B cell (primary cell): Measurements from ENCODE around the gene NUP155. TPM values are rescaled to one million over a fixed set of nuclear protein-coding genes. Genes with fewer than 3 reads are reported as not detected.

Source experiments
- ATAC-seq: fragments of 200-7000 bp; cut with Tn5 transposase; one replicate; pipeline ENCODE4 v1.10.0; 2021; ENCODE audit warnings: low read depth, mild to moderate bottlenecking, moderate number of reproducible peaks, moderate library complexity
- CTCF ChIA-PET: fragments of 350-600 bp; sonication (Branson Sonifier 250); formaldehyde crosslinking; loops from one replicate; lab custom pipeline; 2021; ENCODE audit warnings: antibody characterized with exemption, inconsistent platforms; lab: Charles Lee
- POLR2A ChIA-PET: fragments of 350-600 bp; sonication (Branson Sonifier 250); formaldehyde crosslinking; loops from one replicate; lab custom pipeline; 2021; ENCODE audit warnings: antibody characterized with exemption; lab: Charles Lee
- DNase-seq: peaks from one replicate; pipeline ENCODE4 v3.0.0; 2013
- H2AFZ ChIP-seq: 2 replicates; pipeline ENCODE4 v1.6.1; 2012; ENCODE audit warnings: mild to moderate bottlenecking, low read depth, low read length; ENCODE audit not compliant: insufficient read depth, poor library complexity, severe bottlenecking
- H3K27ac ChIP-seq, 2 donors: 1 replicate in 1 of 2; 2 replicates in 1 of 2; pipeline ENCODE4 v1.5.1; 2012 to 2013; ENCODE audit warnings: low read length in 2 of 2, mild to moderate bottlenecking in 2 of 2, moderate library complexity in 1 of 2
- H3K27me3 ChIP-seq, 4 experiments: fragments of 200-600 bp in 1 of 4; sonication (generic) in 1 of 4; replicated peaks in 1 of 4; 1 replicate in 2 of 4; 2 replicates in 2 of 4; pipeline versions ENCODE4 v1.6.1 to v1.7.0; 2013 to 2016; ENCODE audit warnings: low read length in 3 of 4, mild to moderate bottlenecking in 2 of 4, mixed read lengths in 1 of 4, moderate library complexity in 1 of 4; ENCODE audit not compliant: insufficient read depth in 4 of 4, control insufficient read depth in 3 of 4; ENCODE audit errors: control extremely low read depth in 1 of 4
- H3K36me3 ChIP-seq, 2 experiments: replicated peaks in 1 of 2; 1 replicate in 1 of 2; 2 replicates in 1 of 2; pipeline versions ENCODE4 v1.6.1 to v1.7.1; 2013; ENCODE audit warnings: low read length in 1 of 2; ENCODE audit not compliant: insufficient read depth in 2 of 2, control insufficient read depth in 1 of 2; ENCODE audit errors: control extremely low read depth in 1 of 2, extremely low read depth in 1 of 2
- H3K4me1 ChIP-seq, 2 donors: fragments of 200-600 bp in 1 of 2; sonication (generic) in 1 of 2; 1 replicate in 1 of 2; 2 replicates in 1 of 2; pipeline versions ENCODE4 v1.5.1 to v1.6.1; 2013 to 2017; ENCODE audit warnings: low read length in 2 of 2; ENCODE audit not compliant: control insufficient read depth in 2 of 2, insufficient read depth in 2 of 2
- H3K4me2 ChIP-seq: replicated peaks from 2 replicates; pipeline ENCODE3; 2012; ENCODE audit warnings: mild to moderate bottlenecking, low read depth, low read length; ENCODE audit not compliant: poor library complexity, severe bottlenecking
- H3K4me3 ChIP-seq, 5 experiments: fragments of 200-600 bp in 1 of 5; sonication (generic) in 1 of 5; 1 replicate in 3 of 5; 2 replicates in 2 of 5; pipeline versions ENCODE4 v1.5.1 to v1.7.0; 2011 to 2016; ENCODE audit warnings: low read length in 4 of 5, mild to moderate bottlenecking in 4 of 5, low read depth in 2 of 5, control low read depth in 1 of 5, moderate library complexity in 1 of 5; ENCODE audit not compliant: insufficient read depth in 1 of 5; ENCODE audit errors: control extremely low read depth in 1 of 5, extremely low read depth in 1 of 5
- H3K79me2 ChIP-seq: fragments of 200-600 bp; sonication (generic); one replicate; pipeline ENCODE4 v1.6.0; 2016; ENCODE audit warnings: low read length; ENCODE audit not compliant: control insufficient read depth, insufficient read depth
- H3K9ac ChIP-seq: fragments of 200-600 bp; sonication (generic); 2 replicates; pipeline ENCODE4 v1.6.1; 2017; ENCODE audit warnings: mild to moderate bottlenecking, low read length, moderate library complexity
- H3K9me3 ChIP-seq, 3 donors: one replicate each; pipeline versions ENCODE4 v1.6.1 to v1.7.1; 2013; ENCODE audit warnings: low read length in 2 of 3; ENCODE audit not compliant: control insufficient read depth in 2 of 3, insufficient read depth in 1 of 3; ENCODE audit errors: control extremely low read depth in 1 of 3
- H4K20me1 ChIP-seq: 2 replicates; pipeline ENCODE4 v1.6.0; 2012; ENCODE audit warnings: mild to moderate bottlenecking, low read length; ENCODE audit not compliant: insufficient read depth, control insufficient read depth, poor library complexity, severe bottlenecking
- H3K27ac Mint-ChIP-seq: one replicate; pipeline ENCODE4 v1.8.0; 2021; ENCODE audit warnings: mixed read lengths
- H3K27me3 Mint-ChIP-seq: one replicate; pipeline ENCODE4 v1.8.0; 2021; ENCODE audit warnings: mixed read lengths
- H3K4me1 Mint-ChIP-seq: one replicate; pipeline ENCODE4 v1.8.0; 2021; ENCODE audit warnings: mixed read lengths
- H3K4me3 Mint-ChIP-seq: one replicate; pipeline ENCODE4 v1.8.0; 2021; ENCODE audit warnings: mixed read lengths
- H3K9me3 Mint-ChIP-seq: one replicate; pipeline ENCODE4 v1.8.0; 2022; ENCODE audit warnings: mixed read lengths; ENCODE audit not compliant: insufficient read depth
- CTCF ChIP-seq: fragments of 200-600 bp; IDR thresholded peaks from one replicate; pipeline ENCODE4 v1.8.0; 2022; ENCODE audit warnings: antibody characterized with exemption, mild to moderate bottlenecking
- EZH2 ChIP-seq: IDR thresholded peaks from 2 replicates; pipeline ENCODE4 v1.6.1; 2012; ENCODE audit warnings: borderline replicate concordance, low read depth, mild to moderate bottlenecking, moderate library complexity, low read length; ENCODE audit not compliant: insufficient read depth, poor library complexity, severe bottlenecking
- WGBS: methylation state at CpG from one replicate; pipeline ENCODE4 v1.1.5; 2013; ENCODE audit warnings: missing lambda C conversion rate; ENCODE audit not compliant: insufficient coverage; 5-methylcytosine and 5-hydroxymethylcytosine counted together
- intact Hi-C: fragments of 100-400 bp; cut with micrococcal nuclease; formaldehyde crosslinking; loops from one replicate; pipeline ENCODE4 v1.10.0; 2022
- polyA plus RNA-seq: library from polyadenylated mRNA; depleted of rRNA; stranded (reverse); fragments of >200 nt; gene quantifications from 2 replicates; pipeline ENCODE4 v1.2.3, GENCODE V29; 2012
- total RNA-seq, 2 donors: library from RNA; stranded (reverse); fragments of 120-200 nt in 1 of 2; gene quantifications; 1 replicate in 1 of 2; 2 replicates in 1 of 2; pipeline versions ENCODE4 v1.2.3 to v1.2.4, GENCODE V29; 2013 to 2022

The NUP155 gene
- total and polyA plus RNA-seq, 2 donors (not counting 1 experiment from before 2014, with no cell fraction given) = 6.0 to 33.8 TPM

- H3K4me3 ChIP-seq = no peak overlapping the region
- no peaks in the 10 kb centered on the region for H3K4me1 ChIP-seq
- H3K27ac Mint-ChIP-seq = no peak overlapping the region
- intact Hi-C loops = no loop called here
- H3K36me3 ChIP-seq = no peaks in the 10 kb centered on the region
- H3K4me3 Mint-ChIP-seq = no peak overlapping the region
- 100% methylated on average over 4 of the region's 5 CpGs for WGBS
- TF ChIP-seq CTCF = no peak
- no peak for TF ChIP-seq EZH2
- DNase-seq (no peak), ATAC-seq (no peak)
- H3K27me3 ChIP-seq = peaks cover 0 to 2% (median 0%) of the 10 kb centered on the region in 4 experiments
- no peak overlapping the region for H3K27ac ChIP-seq
- ChIA-PET POLR2A (no interaction called here), CTCF (no interaction called here)
- no peak overlapping the region for H2AFZ ChIP-seq
- no peaks in the 10 kb centered on the region for H4K20me1 ChIP-seq
- no peaks in the 10 kb centered on the region for H3K4me1 Mint-ChIP-seq
- H3K9ac ChIP-seq = no peak overlapping the region
- H3K9me3 ChIP-seq = peaks cover 0 to 35% (median 24%) of the 10 kb centered on the region in 3 donors
- H3K27me3 Mint-ChIP-seq = no peaks in the 10 kb centered on the region
- no peak overlapping the region for H3K4me2 ChIP-seq
- H3K79me2 ChIP-seq = no peaks in the 10 kb centered on the region
- peaks cover 8% of the 10 kb centered on the region for H3K9me3 Mint-ChIP-seq
Measured at GRCh38 chr5:37283214-37283820, 87.6 kb downstream of the NUP155 start.

GRCh38 chr5:37275511-37275910 lies 95.4 kb downstream of the NUP155 start:
- H3K4me1 Mint-ChIP-seq = no peaks in the 10 kb centered on the region
- Histone ChIP-seq H3K9ac (no peak overlapping the region), H3K9me3 (peaks cover 0 to 16% (median 13%) of the 10 kb centered on the region in 3 donors), H3K79me2 (no peaks in the 10 kb centered on the region), H3K36me3 (no peaks in the 10 kb centered on the region), H2AFZ (no peak overlapping the region), H3K4me2 (no peak overlapping the region), H3K4me1 (no peaks in the 10 kb centered on the region), H3K4me3 (no peak overlapping the region), H3K27me3 (peaks cover 0 to under 1% (median 0%) of the 10 kb centered on the region in 4 experiments), H4K20me1 (no peaks in the 10 kb centered on the region), H3K27ac (no peak overlapping the region)
- CTCF ChIA-PET = no interaction called here
- ATAC-seq (no peak), DNase-seq (no peak)
- H3K27ac Mint-ChIP-seq = no peak overlapping the region
- WGBS = 60% methylated on average over 1 of the region's 2 CpGs
- no peak overlapping the region for H3K4me3 Mint-ChIP-seq
- H3K9me3 Mint-ChIP-seq = peaks cover 7% of the 10 kb centered on the region
- H3K27me3 Mint-ChIP-seq = no peaks in the 10 kb centered on the region
- POLR2A ChIA-PET = no interaction called here
- TF ChIP-seq EZH2 = no peak
- no peak for TF ChIP-seq CTCF
- intact Hi-C loops = no loop called here
